ENCODE data around the gene IDUA. TPM values are rescaled to one million over a fixed set of nuclear protein-coding genes. Genes with fewer than 3 reads are reported as not detected.

IDUA gene
- total RNA-seq, 1 experiment from 2014 or later, result 10.1 TPM

- POLR2A ChIA-PET (ENCODE audit: unreplicated experiment), result interaction anchor here (0.5 kb wide), 1 partner anchor 41 kb away, joined by 15 read pairs; no protein-coding TSS in a partner anchor
- peak overlapping the region; percentile 80 for H3K27ac ChIP-seq (ENCODE audit: low read length)
- H3K9ac ChIP-seq (ENCODE audit: low read length), result peak overlapping the region; percentile 29; the same call in 1 of the 2 replicates
- no peaks in the 10 kb centered on the region for H3K79me2 ChIP-seq (ENCODE audit: low read length)
- no peaks in the 10 kb centered on the region for H3K27me3 ChIP-seq (ENCODE audit: low read length)
- TF ChIP-seq EZH2 (IDR thresholded peaks at IDR 0.05; ENCODE audit: low read length, unreplicated experiment), result no peak
- no peak for TF ChIP-seq EZH2phosphoT487 (IDR thresholded peaks at IDR 0.05; ENCODE audit: borderline replicate concordance, low read length)
- no peak for TF ChIP-seq CTCF (conservative IDR thresholded peaks at IDR 0.05; ENCODE audit: low read depth, low read length)
- H3F3A ChIP-seq (ENCODE audit: low read length, unreplicated experiment), result no peaks in the 10 kb centered on the region
- no TSS peak for BruUV-seq (replicated peaks)
- H3K4me3 ChIP-seq (ENCODE audit: low read length), result no peak overlapping the region
- H3K9me2 ChIP-seq (replicated peaks; ENCODE audit: low read length), result no peaks in the 10 kb centered on the region
- H2AFZ ChIP-seq (ENCODE audit: low read length), result no peak overlapping the region
- H3K4me1 ChIP-seq (ENCODE audit: insufficient read depth, low read length), result peaks cover 38% of the 10 kb centered on the region
- CTCF ChIA-PET, result no interaction called here
- ATAC-seq, result no peak
- no peaks in the 10 kb centered on the region for H4K20me1 ChIP-seq (ENCODE audit: low read length)
- peak overlapping the region; percentile 67 for H3K4me2 ChIP-seq (ENCODE audit: low read length)
- no peaks in the 10 kb centered on the region for H3K36me3 ChIP-seq (ENCODE audit: low read depth, low read length)
- intact Hi-C loops (cut with micrococcal nuclease), result no loop called here
- DNase-seq, result no peak
- no peaks in the 10 kb centered on the region for H3K9me3 ChIP-seq (ENCODE audit: low read length)
Measured at GRCh38 chr4:1043162-1043561, 56.3 kb downstream of the IDUA start.

- DNase-seq (peak; percentile 97), ATAC-seq (peak; percentile 81)
- Histone ChIP-seq H4K20me1 (ENCODE audit: low read length) (no peaks in the 10 kb centered on the region), H2AFZ (ENCODE audit: low read length) (peak overlapping the region; percentile 63), H3K4me2 (ENCODE audit: low read length) (peak overlapping the region; percentile 67), H3K9me2 (replicated peaks; ENCODE audit: low read length) (no peaks in the 10 kb centered on the region), H3F3A (ENCODE audit: low read length, unreplicated experiment) (no peaks in the 10 kb centered on the region), H3K36me3 (ENCODE audit: low read depth, low read length) (no peaks in the 10 kb centered on the region), H3K27ac (ENCODE audit: low read length) (peak overlapping the region; percentile 80), H3K9me3 (ENCODE audit: low read length) (no peaks in the 10 kb centered on the region), H3K9ac (ENCODE audit: low read length) (peak overlapping the region; percentile 76), H3K4me1 (ENCODE audit: insufficient read depth, low read length) (peaks cover 38% of the 10 kb centered on the region), H3K79me2 (ENCODE audit: low read length) (no peaks in the 10 kb centered on the region), H3K27me3 (ENCODE audit: low read length) (no peaks in the 10 kb centered on the region), H3K4me3 (ENCODE audit: low read length) (0 out of 2 replicates have a peak overlapping the region, but pooled peaks have one; percentile 22)
- intact Hi-C loops (cut with micrococcal nuclease), result no loop called here
- TSS peak; percentile 90 for BruUV-seq (replicated peaks)
- TF ChIP-seq EZH2 (IDR thresholded peaks at IDR 0.05; ENCODE audit: low read length, unreplicated experiment), result no peak
- no peak for TF ChIP-seq EZH2phosphoT487 (IDR thresholded peaks at IDR 0.05; ENCODE audit: borderline replicate concordance, low read length)
- TF ChIP-seq CTCF (conservative IDR thresholded peaks at IDR 0.05; ENCODE audit: low read depth, low read length), result no peak
- ChIA-PET CTCF (no interaction called here), POLR2A (ENCODE audit: unreplicated experiment) (interaction anchor here (0.5 kb wide), 1 partner anchor 40 kb away, joined by 15 read pairs; no protein-coding TSS in a partner anchor)
Measured at GRCh38 chr4:1043651-1044468, 57.0 kb downstream of the IDUA start.
